Calu3 (cell line): ENCODE data around the gene CECR2. TPM values are rescaled to one million over a fixed set of nuclear protein-coding genes. Genes with fewer than 3 reads are reported as not detected.
A peak's percentile ranks its signal among the peaks of the same experiment; 100 is the strongest.

Experiments
- BruUV-seq: library from RNA; stranded (reverse); fragments of 400-500 nt; replicated peaks from 2 replicates; lab custom pipeline; 2021; lab: Mats Ljungman, UMichigan
- CTCF ChIA-PET: fragments of 300-600 bp; sonication (Branson Sonifier 250); formaldehyde crosslinking; loops from one replicate; lab custom pipeline; 2022; ENCODE audit warnings: antibody characterized with exemption; lab: Charles Lee
- DNase-seq: peaks from one replicate; pipeline ENCODE4 v3.0.0; 2022
- H3K27ac Mint-ChIP-seq: one replicate; pipeline ENCODE4 v1.8.0; 2022; ENCODE audit warnings: mixed read lengths; ENCODE audit not compliant: unreplicated experiment
- H3K27me3 Mint-ChIP-seq: one replicate; pipeline ENCODE4 v1.8.0; 2022; ENCODE audit warnings: mixed read lengths; ENCODE audit not compliant: unreplicated experiment
- H3K36me3 Mint-ChIP-seq: one replicate; pipeline ENCODE4 v1.8.0; 2022; ENCODE audit warnings: mild to moderate bottlenecking, moderate library complexity, mixed read lengths; ENCODE audit not compliant: insufficient read depth, unreplicated experiment
- H3K4me1 Mint-ChIP-seq: one replicate; pipeline ENCODE4 v1.8.0; 2022; ENCODE audit warnings: mild to moderate bottlenecking, low read depth, mixed read lengths; ENCODE audit not compliant: unreplicated experiment
- H3K4me3 Mint-ChIP-seq: one replicate; pipeline ENCODE4 v1.8.0; 2022; ENCODE audit warnings: mild to moderate bottlenecking, low read depth, moderate library complexity, mixed read lengths; ENCODE audit not compliant: unreplicated experiment
- H3K9me3 Mint-ChIP-seq: one replicate; pipeline ENCODE4 v1.8.0; 2022; ENCODE audit warnings: low read depth, mixed read lengths; ENCODE audit not compliant: unreplicated experiment
- CTCF ChIP-seq: fragments of 200-600 bp; IDR thresholded peaks from one replicate; pipeline ENCODE4 v1.8.0; 2022; ENCODE audit warnings: antibody characterized with exemption; ENCODE audit not compliant: unreplicated experiment
- intact Hi-C: fragments of 100-400 bp; cut with micrococcal nuclease; formaldehyde crosslinking; loops from one replicate; pipeline ENCODE4 v1.10.0; 2022; ENCODE audit not compliant: unreplicated experiment
- total RNA-seq: library from RNA; stranded (reverse); gene quantifications from 2 replicates; pipeline ENCODE4 v1.2.3, GENCODE V29; 2022

Gene CECR2
- total RNA-seq, 1 experiment from 2014 or later, result 0.09 TPM

- CTCF ChIA-PET, result interaction anchor here (0.5 to 2.3 kb wide), 2 partner anchors 13 to 399 kb away, joined by 5 to 8 read pairs; no protein-coding TSS in a partner anchor
- Mint-ChIP-seq H3K36me3 (peaks cover 13% of the 10 kb centered on the region), H3K27me3 (peaks cover 7% of the 10 kb centered on the region), H3K4me3 (peak overlapping the region; percentile 58), H3K27ac (peak overlapping the region; percentile 41), H3K9me3 (no peaks in the 10 kb centered on the region), H3K4me1 (peaks cover 25% of the 10 kb centered on the region)
- intact Hi-C loops, result no loop called here
- peak; percentile 37 for DNase-seq
- TF ChIP-seq CTCF, result no peak
- no TSS peak for BruUV-seq
Measured at GRCh38 chr22:17570851-17571631, 201.8 kb downstream of the CECR2 start.

- Mint-ChIP-seq H3K27me3 (no peaks in the 10 kb centered on the region), H3K36me3 (peaks cover 11% of the 10 kb centered on the region), H3K27ac (no peak overlapping the region), H3K9me3 (no peaks in the 10 kb centered on the region), H3K4me3 (no peak overlapping the region), H3K4me1 (peaks cover 14% of the 10 kb centered on the region)
- TF ChIP-seq CTCF, result no peak
- CTCF ChIA-PET, result no interaction called here
- no TSS peak for BruUV-seq
- intact Hi-C loops, result no loop called here
- no peak for DNase-seq
Measured at GRCh38 chr22:17575151-17575550, 205.9 kb downstream of the CECR2 start.

- no peak for TF ChIP-seq CTCF
- Mint-ChIP-seq H3K4me1 (peaks cover 9% of the 10 kb centered on the region), H3K27me3 (no peaks in the 10 kb centered on the region), H3K36me3 (peaks cover 9% of the 10 kb centered on the region), H3K27ac (no peak overlapping the region), H3K4me3 (no peak overlapping the region), H3K9me3 (no peaks in the 10 kb centered on the region)
- DNase-seq, result no peak
- CTCF ChIA-PET, result interaction anchor here (0.9 kb wide), 1 partner anchor 17 kb away, joined by 3 read pairs; no protein-coding TSS in a partner anchor
- intact Hi-C loops, result no loop called here
- no TSS peak for BruUV-seq
Measured at GRCh38 chr22:17575681-17576080, 206.4 kb downstream of the CECR2 start.

- no peaks in the 10 kb centered on the region for H3K27me3 Mint-ChIP-seq
- intact Hi-C loops, result no loop called here
- H3K36me3 Mint-ChIP-seq, result peaks cover 5% of the 10 kb centered on the region
- peak; percentile 34 for DNase-seq
- H3K9me3 Mint-ChIP-seq, result no peaks in the 10 kb centered on the region
- H3K4me1 Mint-ChIP-seq, result peaks cover under 1% of the 10 kb centered on the region
- no peak overlapping the region for H3K27ac Mint-ChIP-seq
- no TSS peak for BruUV-seq
- CTCF ChIA-PET, result interaction anchor here (0.9 kb wide), 1 partner anchor 18 kb away, joined by 3 read pairs; no protein-coding TSS in a partner anchor
- no peak for TF ChIP-seq CTCF
- H3K4me3 Mint-ChIP-seq, result no peak overlapping the region
Measured at GRCh38 chr22:17576470-17576869, 207.2 kb downstream of the CECR2 start.
